Body of pancreas (tissue), 4 donors: ENCODE results near the gene PPL. TPM values are rescaled to one million over a fixed set of nuclear protein-coding genes. Genes with fewer than 3 reads are reported as not detected.

Experiments
- ATAC-seq: fragments of 150-250 bp; one replicate; pipeline ENCODE4 v1.9.1; 2016
- DNase-seq, 4 donors: peaks; one replicate each; pipeline ENCODE4 v3.0.0-alpha.2; 2019
- H3K27ac ChIP-seq, 4 donors: fragments of 200-600 bp; sonication (generic); 1 replicate in 3 of 4; 2 replicates in 1 of 4; pipeline versions ENCODE4 v1.5.1 to v1.6.1; 2016 to 2019; ENCODE audit warnings: mild to moderate bottlenecking in 1 of 4, mixed read lengths in 1 of 4, moderate library complexity in 1 of 4
- H3K27me3 ChIP-seq, 2 donors: fragments of 200-600 bp; sonication (generic); one replicate each; pipeline ENCODE4 v1.6.0; 2016; ENCODE audit warnings: mild to moderate bottlenecking in 1 of 2
- H3K36me3 ChIP-seq, 2 donors: fragments of 200-600 bp; sonication (generic); replicated peaks in 1 of 2; 2 replicates each; pipeline ENCODE4 v1.5.1; 2016; ENCODE audit warnings: low read depth in 2 of 2; ENCODE audit not compliant: insufficient read depth in 1 of 2
- H3K4me1 ChIP-seq: fragments of 200-600 bp; sonication (generic); one replicate; pipeline ENCODE4 v1.6.0; 2016
- H3K4me3 ChIP-seq, 2 donors: fragments of 200-600 bp; sonication (generic); 1 replicate in 1 of 2; 2 replicates in 1 of 2; pipeline ENCODE4 v1.5.1; 2016 to 2019
- H3K9me3 ChIP-seq, 3 donors: fragments of 200-600 bp; sonication (generic); 1 replicate in 2 of 3; 2 replicates in 1 of 3; pipeline ENCODE4 v1.5.1; 2016
- POLR2A ChIP-seq, 3 donors: fragments of 450-650 bp; IDR thresholded peaks; one replicate each; pipeline ENCODE4 v1.6.1; 2016; ENCODE audit warnings: antibody characterized with exemption in 3 of 3, mild to moderate bottlenecking in 2 of 3
- WGBS, 2 donors: methylation state at CpG; one replicate each; pipeline ENCODE4 v1.1.5; 2017; 5-methylcytosine and 5-hydroxymethylcytosine counted together
- intact Hi-C: fragments of 100-400 bp; cut with DNase I; formaldehyde crosslinking; loops from one replicate; pipeline ENCODE4 v1.15.1; 2023
- total RNA-seq, 2 donors: library from RNA; depleted of rRNA; stranded (reverse); fragments of >200 nt; gene quantifications; one replicate each; pipeline ENCODE4 v1.1.0, GENCODE V29; 2016
- TF ChIP-seq, protein P1 (sequence below), 7 experiments: fragments of 450-650 bp in 4 of 7; fragments of 200-600 bp in 3 of 7; sonication (generic) in 3 of 7; IDR thresholded peaks; one replicate each; pipeline ENCODE4 v1.5.1; 2016 to 2019; ENCODE audit warnings: antibody characterized with exemption in 7 of 7

PPL gene
- total RNA-seq, 2 donors from 2014 or later: 20.2 to 26.0 TPM

DNA sequence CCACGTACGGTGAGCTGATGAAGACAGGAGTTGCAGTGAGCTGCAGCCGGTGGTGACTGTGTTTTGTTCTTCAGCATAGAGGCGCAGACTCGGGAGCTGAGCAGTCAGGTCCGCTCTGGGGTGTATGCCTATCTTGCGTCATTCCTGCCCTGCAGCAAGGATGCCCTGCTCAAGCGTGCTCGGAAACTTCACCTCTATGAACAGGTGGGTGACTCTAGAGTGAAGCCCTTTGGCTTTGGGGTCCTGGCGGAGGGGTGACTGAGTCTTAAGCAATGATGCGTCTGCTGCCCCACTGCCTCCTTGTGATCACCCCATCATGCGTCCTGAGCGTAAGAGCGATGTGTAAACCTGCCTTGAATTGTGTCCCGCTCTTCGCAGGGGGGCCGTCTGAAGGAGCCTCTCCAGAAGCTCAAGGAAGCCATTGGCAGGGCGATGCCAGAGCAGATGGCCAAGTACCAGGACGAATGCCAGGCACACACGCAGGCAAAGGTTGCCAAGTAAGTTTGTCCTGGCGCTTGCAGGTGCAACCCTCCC lies 66.7 kb downstream of the PPL start:
- intact Hi-C loops: no loop called here
- ATAC-seq: no peak
- Histone ChIP-seq H3K36me3 (peaks cover 11 to 15% of the 10 kb centered on the region in 2 donors), H3K9me3 (no peaks in the 10 kb centered on the region), H3K27ac (peak overlapping the region in 3 of 4 donors; percentile 44 to 64 (median 63)), H3K4me3 (no peak overlapping the region), H3K4me1 (peaks cover 39% of the 10 kb centered on the region), H3K27me3 (no peaks in the 10 kb centered on the region)
- TF ChIP-seq POLR2A (IDR thresholded peaks at IDR 0.05): no peak
- TF ChIP-seq, protein P1, sequence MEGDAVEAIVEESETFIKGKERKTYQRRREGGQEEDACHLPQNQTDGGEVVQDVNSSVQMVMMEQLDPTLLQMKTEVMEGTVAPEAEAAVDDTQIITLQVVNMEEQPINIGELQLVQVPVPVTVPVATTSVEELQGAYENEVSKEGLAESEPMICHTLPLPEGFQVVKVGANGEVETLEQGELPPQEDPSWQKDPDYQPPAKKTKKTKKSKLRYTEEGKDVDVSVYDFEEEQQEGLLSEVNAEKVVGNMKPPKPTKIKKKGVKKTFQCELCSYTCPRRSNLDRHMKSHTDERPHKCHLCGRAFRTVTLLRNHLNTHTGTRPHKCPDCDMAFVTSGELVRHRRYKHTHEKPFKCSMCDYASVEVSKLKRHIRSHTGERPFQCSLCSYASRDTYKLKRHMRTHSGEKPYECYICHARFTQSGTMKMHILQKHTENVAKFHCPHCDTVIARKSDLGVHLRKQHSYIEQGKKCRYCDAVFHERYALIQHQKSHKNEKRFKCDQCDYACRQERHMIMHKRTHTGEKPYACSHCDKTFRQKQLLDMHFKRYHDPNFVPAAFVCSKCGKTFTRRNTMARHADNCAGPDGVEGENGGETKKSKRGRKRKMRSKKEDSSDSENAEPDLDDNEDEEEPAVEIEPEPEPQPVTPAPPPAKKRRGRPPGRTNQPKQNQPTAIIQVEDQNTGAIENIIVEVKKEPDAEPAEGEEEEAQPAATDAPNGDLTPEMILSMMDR (IDR thresholded peaks at IDR 0.05): no peak
- WGBS, 2 donors: 78 to 87% methylated on average over 15 to 20 of the region's 21 CpGs
- DNase-seq: peak in 2 of 4 donors; percentile 43 to 62

DNA sequence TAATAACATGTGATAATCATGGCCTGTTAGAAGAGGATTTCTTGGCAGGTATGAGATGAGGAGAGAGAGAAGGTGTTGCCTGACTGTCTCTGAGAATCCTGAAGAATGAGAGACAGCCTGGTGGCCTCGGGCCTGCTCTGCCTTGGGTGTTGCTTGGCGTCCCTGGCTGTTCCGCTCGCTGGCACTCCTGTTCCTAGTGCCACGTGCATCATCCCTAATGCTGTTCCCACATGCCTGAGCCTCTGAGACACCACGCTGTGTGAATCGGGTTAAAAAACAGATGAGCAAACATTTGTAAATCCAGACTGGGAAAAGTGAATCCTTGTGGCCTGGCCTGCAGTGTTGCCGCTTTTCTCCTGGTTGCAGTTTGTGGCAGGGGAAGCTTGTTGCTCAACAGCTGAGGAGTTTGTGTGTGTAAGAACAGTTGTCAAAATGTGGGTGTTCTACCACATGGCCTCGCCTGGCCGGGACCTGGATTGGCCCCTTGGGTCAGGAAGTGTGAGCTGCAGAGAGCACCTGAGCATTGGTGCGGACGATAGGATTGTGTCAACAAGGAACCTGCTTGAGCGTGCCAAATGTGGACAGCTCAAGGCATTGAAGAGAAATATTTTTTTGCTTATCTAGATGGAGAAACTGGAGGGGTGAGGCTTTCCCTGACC lies 67.7 kb downstream of the PPL start:
- Histone ChIP-seq H3K27ac (peak overlapping the region in 3 of 4 donors; percentile 44 to 64 (median 63)), H3K27me3 (no peaks in the 10 kb centered on the region), H3K36me3 (peaks cover 2 to 8% of the 10 kb centered on the region in 2 donors), H3K9me3 (no peaks in the 10 kb centered on the region), H3K4me3 (no peak overlapping the region), H3K4me1 (peaks cover 39% of the 10 kb centered on the region)
- intact Hi-C loops: no loop called here
- ATAC-seq (peak; percentile 74), DNase-seq (peak; percentile 49 to 80 (median 70))
- WGBS, 2 donors: 39 to 45% methylated on average over 13 of the region's 13 CpGs
- TF ChIP-seq, protein P1 (IDR thresholded peaks at IDR 0.05): no peak
- TF ChIP-seq POLR2A (IDR thresholded peaks at IDR 0.05): no peak

DNA sequence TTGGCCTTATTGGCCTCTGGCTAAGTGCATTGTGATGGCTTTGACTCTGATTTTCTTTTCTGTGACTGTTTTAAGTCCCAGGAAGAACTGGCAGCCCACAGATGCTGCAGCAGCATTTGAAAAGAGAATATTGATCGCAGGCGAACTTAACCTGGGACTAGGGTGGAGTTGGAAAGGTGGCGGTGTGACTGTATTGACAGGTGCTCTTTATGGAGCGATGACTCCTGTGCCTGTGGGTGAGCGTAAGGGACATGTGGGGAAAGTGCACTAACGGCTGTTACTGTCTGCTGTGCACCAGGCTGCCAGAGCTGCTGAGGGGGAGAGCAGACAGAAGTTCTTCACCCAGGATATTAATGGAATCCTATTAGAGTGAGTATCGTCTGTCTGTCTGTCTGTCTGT lies 68.4 kb downstream of the PPL start:
- Histone ChIP-seq H3K4me3 (no peak overlapping the region), H3K27ac (peak overlapping the region in 3 of 4 donors; percentile 43 to 64 (median 63)), H3K4me1 (peaks cover 41% of the 10 kb centered on the region), H3K9me3 (no peaks in the 10 kb centered on the region), H3K36me3 (peaks cover 0 to 7% of the 10 kb centered on the region in 2 donors), H3K27me3 (no peaks in the 10 kb centered on the region)
- WGBS, 2 donors: 61 to 82% methylated on average over 7 of the region's 7 CpGs
- DNase-seq (no peak), ATAC-seq (no peak)
- TF ChIP-seq, protein P1 (IDR thresholded peaks at IDR 0.05): no peak
- intact Hi-C loops: no loop called here

DNA sequence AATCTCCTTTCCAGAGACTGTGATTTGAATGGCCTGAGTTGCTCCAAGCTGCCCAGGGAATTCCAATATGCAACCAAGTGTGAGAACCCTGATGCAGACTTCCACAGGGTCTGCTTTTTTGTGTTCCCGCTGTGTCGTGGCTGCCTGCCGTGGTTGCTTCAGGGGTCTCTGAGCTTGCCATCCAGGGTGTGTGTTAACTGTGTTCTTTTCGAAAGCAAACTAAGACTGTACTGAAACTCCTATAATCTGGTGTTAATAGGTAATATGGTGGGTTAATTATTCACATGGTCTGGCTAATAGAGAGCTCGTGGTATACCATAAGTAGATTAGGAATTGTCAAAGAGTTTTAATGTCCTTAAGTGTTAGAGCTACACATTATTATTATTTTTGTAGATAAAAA lies 68.9 kb downstream of the PPL start:
- WGBS, 2 donors: 19 to 27% methylated on average over 2 to 5 of the region's 5 CpGs
- ATAC-seq (no peak), DNase-seq (no peak)
- H3K27me3 ChIP-seq: no peaks in the 10 kb centered on the region
- H3K4me3 ChIP-seq: no peak overlapping the region
- intact Hi-C loops: no loop called here
- H3K9me3 ChIP-seq: no peaks in the 10 kb centered on the region
- no peak for TF ChIP-seq POLR2A (IDR thresholded peaks at IDR 0.05)
- TF ChIP-seq, protein P1 (IDR thresholded peaks at IDR 0.05): no peak
- H3K27ac ChIP-seq: peak overlapping the region in 3 of 4 donors; percentile 43 to 64 (median 63)
- H3K4me1 ChIP-seq: peaks cover 43% of the 10 kb centered on the region
- peaks cover 0 to 6% of the 10 kb centered on the region in 2 donors for H3K36me3 ChIP-seq
